Tibial nerve (tissue), 4 donors: Measurements from ENCODE around the gene CDK5R2.

Source experiments
- EP300 ChIP-seq, 2 donors: sonication (generic); formaldehyde crosslinking; IDR thresholded peaks; one replicate each; pipeline ENCODE4 v1.6.1; 2017; ENCODE audit warnings: antibody characterized with exemption in 2 of 2, mild to moderate bottlenecking in 1 of 2
- POLR2A ChIP-seq, 2 donors: fragments of 450-650 bp; IDR thresholded peaks; one replicate each; pipeline ENCODE4 v1.6.1; 2017; ENCODE audit warnings: antibody characterized with exemption in 2 of 2, mild to moderate bottlenecking in 2 of 2, moderate library complexity in 2 of 2
- TF ChIP-seq, protein P1 (sequence below), 5 experiments: fragments of 200-600 bp in 3 of 5; fragments of 450-650 bp in 2 of 5; sonication (generic) in 3 of 5; IDR thresholded peaks; one replicate each; pipeline ENCODE4 v1.5.1; 2016 to 2019; ENCODE audit warnings: antibody characterized with exemption in 5 of 5, mild to moderate bottlenecking in 3 of 5, moderate library complexity in 2 of 5

DNA sequence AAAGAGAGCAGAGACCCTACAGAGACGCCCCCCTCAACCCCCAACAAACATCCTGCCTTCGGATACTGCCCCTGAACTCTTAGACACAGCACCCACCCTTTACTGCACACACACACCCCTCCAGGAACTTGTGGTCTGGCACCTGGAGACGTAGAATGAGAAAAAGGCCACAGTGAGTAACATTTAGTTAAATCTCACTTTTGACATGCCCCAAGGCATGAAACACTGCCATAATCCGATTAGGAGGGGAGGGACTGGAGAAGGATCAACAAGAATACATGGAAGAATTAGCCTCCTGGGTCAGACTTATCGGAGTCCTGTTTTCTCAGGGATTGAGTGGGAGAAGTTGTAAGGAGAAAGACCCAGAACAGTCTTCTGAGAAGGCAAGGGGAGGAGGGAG, 4.1 kb downstream of the CDK5R2 start:
- TF ChIP-seq POLR2A (IDR thresholded peaks at IDR 0.05) (no peak), EP300 (IDR thresholded peaks at IDR 0.05) (no peak)
- TF ChIP-seq, protein P1, sequence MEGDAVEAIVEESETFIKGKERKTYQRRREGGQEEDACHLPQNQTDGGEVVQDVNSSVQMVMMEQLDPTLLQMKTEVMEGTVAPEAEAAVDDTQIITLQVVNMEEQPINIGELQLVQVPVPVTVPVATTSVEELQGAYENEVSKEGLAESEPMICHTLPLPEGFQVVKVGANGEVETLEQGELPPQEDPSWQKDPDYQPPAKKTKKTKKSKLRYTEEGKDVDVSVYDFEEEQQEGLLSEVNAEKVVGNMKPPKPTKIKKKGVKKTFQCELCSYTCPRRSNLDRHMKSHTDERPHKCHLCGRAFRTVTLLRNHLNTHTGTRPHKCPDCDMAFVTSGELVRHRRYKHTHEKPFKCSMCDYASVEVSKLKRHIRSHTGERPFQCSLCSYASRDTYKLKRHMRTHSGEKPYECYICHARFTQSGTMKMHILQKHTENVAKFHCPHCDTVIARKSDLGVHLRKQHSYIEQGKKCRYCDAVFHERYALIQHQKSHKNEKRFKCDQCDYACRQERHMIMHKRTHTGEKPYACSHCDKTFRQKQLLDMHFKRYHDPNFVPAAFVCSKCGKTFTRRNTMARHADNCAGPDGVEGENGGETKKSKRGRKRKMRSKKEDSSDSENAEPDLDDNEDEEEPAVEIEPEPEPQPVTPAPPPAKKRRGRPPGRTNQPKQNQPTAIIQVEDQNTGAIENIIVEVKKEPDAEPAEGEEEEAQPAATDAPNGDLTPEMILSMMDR (IDR thresholded peaks at IDR 0.05), result no peak
